ENCODE data around the gene C11orf21. TPM values are rescaled to one million over a fixed set of nuclear protein-coding genes. Genes with fewer than 3 reads are reported as not detected.

The C11orf21 gene
- total RNA-seq, 1 donor from 2014 or later: 0.16 TPM

- Mint-ChIP-seq H3K27ac (ENCODE audit: unreplicated experiment) (no peak overlapping the region), H3K4me1 (ENCODE audit: unreplicated experiment) (peaks cover 38% of the 10 kb centered on the region), H3K4me3 (ENCODE audit: unreplicated experiment) (no peak overlapping the region), H3K9me3 (ENCODE audit: unreplicated experiment) (no peaks in the 10 kb centered on the region), H3K27me3 (ENCODE audit: unreplicated experiment) (no peaks in the 10 kb centered on the region), H3K36me3 (ENCODE audit: unreplicated experiment) (no peaks in the 10 kb centered on the region)
- DNase-seq (ENCODE audit: extremely low spot score, unreplicated experiment): no peak
- TF ChIP-seq, protein P1, sequence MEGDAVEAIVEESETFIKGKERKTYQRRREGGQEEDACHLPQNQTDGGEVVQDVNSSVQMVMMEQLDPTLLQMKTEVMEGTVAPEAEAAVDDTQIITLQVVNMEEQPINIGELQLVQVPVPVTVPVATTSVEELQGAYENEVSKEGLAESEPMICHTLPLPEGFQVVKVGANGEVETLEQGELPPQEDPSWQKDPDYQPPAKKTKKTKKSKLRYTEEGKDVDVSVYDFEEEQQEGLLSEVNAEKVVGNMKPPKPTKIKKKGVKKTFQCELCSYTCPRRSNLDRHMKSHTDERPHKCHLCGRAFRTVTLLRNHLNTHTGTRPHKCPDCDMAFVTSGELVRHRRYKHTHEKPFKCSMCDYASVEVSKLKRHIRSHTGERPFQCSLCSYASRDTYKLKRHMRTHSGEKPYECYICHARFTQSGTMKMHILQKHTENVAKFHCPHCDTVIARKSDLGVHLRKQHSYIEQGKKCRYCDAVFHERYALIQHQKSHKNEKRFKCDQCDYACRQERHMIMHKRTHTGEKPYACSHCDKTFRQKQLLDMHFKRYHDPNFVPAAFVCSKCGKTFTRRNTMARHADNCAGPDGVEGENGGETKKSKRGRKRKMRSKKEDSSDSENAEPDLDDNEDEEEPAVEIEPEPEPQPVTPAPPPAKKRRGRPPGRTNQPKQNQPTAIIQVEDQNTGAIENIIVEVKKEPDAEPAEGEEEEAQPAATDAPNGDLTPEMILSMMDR (IDR thresholded peaks at IDR 0.05): no peak
These were observed 8.5 kb upstream of the C11orf21 start for GRCh38 chr11:2310073-2310785.

DNA sequence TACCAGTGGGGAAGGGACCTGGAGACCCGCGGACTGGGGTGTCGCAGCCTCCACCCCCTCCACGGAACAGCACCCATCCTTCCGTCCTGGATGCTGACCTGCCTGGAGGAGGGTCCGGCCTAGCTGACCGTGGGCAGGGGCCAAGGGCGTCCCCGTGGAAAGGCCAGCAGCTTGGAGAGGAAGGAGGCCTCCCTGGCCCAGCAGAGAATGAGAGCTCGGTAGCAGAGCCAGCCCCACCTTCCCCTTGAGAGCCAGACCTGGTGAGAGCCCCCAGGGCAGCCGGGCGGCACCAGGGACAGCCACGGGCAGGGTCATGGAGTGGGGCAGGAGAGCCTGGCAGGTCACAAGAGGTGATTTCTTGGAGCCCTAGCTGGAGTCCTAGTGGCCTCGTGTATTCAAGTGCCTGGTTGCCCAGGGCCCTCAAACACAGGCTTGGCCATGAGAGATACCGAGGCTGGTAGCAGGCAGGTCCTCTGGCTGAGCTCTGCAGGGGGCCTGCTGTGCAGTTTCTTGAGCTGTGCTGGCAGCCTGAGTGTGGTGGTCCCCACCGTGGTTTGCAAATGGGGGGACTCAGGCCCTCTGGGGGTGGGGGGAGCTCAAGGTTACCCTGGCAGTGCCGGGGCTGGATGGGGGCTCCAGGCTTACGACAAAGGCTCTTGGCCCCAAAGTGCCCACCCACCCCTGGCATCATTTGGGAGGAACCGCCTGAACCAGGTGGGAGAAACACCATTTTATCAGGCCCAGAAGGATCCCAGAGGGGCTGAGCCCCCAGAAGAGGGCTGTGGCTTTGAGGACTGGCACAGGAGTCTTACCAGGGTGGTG lies 7.7 kb upstream of the C11orf21 start:
- Mint-ChIP-seq H3K9me3 (ENCODE audit: unreplicated experiment) (no peaks in the 10 kb centered on the region), H3K27ac (ENCODE audit: unreplicated experiment) (no peak overlapping the region), H3K27me3 (ENCODE audit: unreplicated experiment) (no peaks in the 10 kb centered on the region), H3K4me3 (ENCODE audit: unreplicated experiment) (no peak overlapping the region), H3K4me1 (ENCODE audit: unreplicated experiment) (peaks cover 36% of the 10 kb centered on the region), H3K36me3 (ENCODE audit: unreplicated experiment) (no peaks in the 10 kb centered on the region)
- DNase-seq (ENCODE audit: extremely low spot score, unreplicated experiment): no peak
- TF ChIP-seq, protein P1 (IDR thresholded peaks at IDR 0.05): no peak

- no peak overlapping the region for H3K27ac Mint-ChIP-seq (ENCODE audit: unreplicated experiment)
- H3K36me3 Mint-ChIP-seq (ENCODE audit: unreplicated experiment): no peaks in the 10 kb centered on the region
- no peaks in the 10 kb centered on the region for H3K9me3 Mint-ChIP-seq (ENCODE audit: unreplicated experiment)
- H3K27me3 Mint-ChIP-seq (ENCODE audit: unreplicated experiment): no peaks in the 10 kb centered on the region
- peaks cover 41% of the 10 kb centered on the region for H3K4me1 Mint-ChIP-seq (ENCODE audit: unreplicated experiment)
- TF ChIP-seq, protein P1 (IDR thresholded peaks at IDR 0.05): no peak
- DNase-seq (ENCODE audit: extremely low spot score, unreplicated experiment): no peak
- H3K4me3 Mint-ChIP-seq (ENCODE audit: unreplicated experiment): no peak overlapping the region
These were observed 7.0 kb upstream of the C11orf21 start for GRCh38 chr11:2308713-2309112.

GRCh38 chr11:2307501-2308331 lies 6.0 kb upstream of the C11orf21 start:
- no peak for DNase-seq (ENCODE audit: extremely low spot score, unreplicated experiment)
- TF ChIP-seq, protein P1 (IDR thresholded peaks at IDR 0.05): no peak
- H3K4me3 Mint-ChIP-seq (ENCODE audit: unreplicated experiment): no peak overlapping the region
- H3K36me3 Mint-ChIP-seq (ENCODE audit: unreplicated experiment): no peaks in the 10 kb centered on the region
- H3K27me3 Mint-ChIP-seq (ENCODE audit: unreplicated experiment): no peaks in the 10 kb centered on the region
- H3K27ac Mint-ChIP-seq (ENCODE audit: unreplicated experiment): no peak overlapping the region
- no peaks in the 10 kb centered on the region for H3K9me3 Mint-ChIP-seq (ENCODE audit: unreplicated experiment)
- H3K4me1 Mint-ChIP-seq (ENCODE audit: unreplicated experiment): peaks cover 37% of the 10 kb centered on the region

Measured in osteocyte (in vitro differentiated cells).